Posterior cingulate gyrus (tissue), 11 donors: ENCODE data around the gene NRDC.
"Not testable (repeated sequence)": the region's sequence is repeated elsewhere in the genome, so short reads cannot be mapped to it uniquely, and the experiment has no call there.

Source experiments
- DNase-seq, 10 donors: peaks; one replicate each; pipeline versions ENCODE4 v3.0.0 to v3.0.0-alpha.2; 2020 to 2021; ENCODE audit warnings: mixed read lengths in 3 of 10
- intact Hi-C: fragments of 100-400 bp; cut with DNase I; formaldehyde crosslinking; loops from one replicate; pipeline ENCODE4 v1.15.1; 2023

NRDC gene

DNA sequence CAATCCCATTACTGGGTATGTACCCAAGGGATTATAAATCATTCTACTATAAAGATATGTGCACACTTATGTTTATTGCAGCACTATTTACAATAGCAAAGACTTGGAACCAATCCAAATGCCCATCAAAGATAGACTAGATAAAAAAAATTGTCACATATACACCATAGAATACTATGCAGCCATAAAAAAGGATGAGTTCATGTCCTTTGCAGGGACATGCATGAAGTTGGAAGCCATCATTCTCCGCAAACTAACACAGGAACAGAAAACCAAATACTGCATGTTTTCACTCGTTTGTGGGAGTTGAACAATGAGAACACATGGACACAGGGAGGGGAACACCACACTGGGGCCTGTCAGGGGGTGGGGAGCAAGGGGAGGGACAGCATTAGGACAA lies 16.2 kb upstream of the NRDC start:
- DNase-seq, intact Hi-C loops: not testable (repeated sequence)

DNA sequence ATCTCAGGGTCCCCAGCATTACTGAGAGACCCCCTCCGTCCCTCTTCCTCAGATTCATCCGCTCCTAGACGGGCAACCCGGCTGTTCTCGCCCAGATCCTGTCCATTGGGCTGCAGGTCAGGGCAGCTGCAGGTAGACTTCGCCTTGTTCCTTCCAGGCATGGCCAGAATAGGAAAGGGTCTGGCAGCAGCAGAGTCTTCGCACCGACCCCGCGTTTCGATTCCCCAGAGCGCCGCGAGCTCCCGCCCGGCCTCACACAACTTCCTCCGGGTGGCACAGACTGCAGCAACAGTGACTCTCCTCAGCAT lies 265 bp downstream of the NRDC start:
- intact Hi-C loops: loop anchor here (10.0 kb wide), 1 partner anchor 253 kb away; no protein-coding TSS in a partner anchor
- DNase-seq: peak in 1 of 10 donors; percentile 10

DNA sequence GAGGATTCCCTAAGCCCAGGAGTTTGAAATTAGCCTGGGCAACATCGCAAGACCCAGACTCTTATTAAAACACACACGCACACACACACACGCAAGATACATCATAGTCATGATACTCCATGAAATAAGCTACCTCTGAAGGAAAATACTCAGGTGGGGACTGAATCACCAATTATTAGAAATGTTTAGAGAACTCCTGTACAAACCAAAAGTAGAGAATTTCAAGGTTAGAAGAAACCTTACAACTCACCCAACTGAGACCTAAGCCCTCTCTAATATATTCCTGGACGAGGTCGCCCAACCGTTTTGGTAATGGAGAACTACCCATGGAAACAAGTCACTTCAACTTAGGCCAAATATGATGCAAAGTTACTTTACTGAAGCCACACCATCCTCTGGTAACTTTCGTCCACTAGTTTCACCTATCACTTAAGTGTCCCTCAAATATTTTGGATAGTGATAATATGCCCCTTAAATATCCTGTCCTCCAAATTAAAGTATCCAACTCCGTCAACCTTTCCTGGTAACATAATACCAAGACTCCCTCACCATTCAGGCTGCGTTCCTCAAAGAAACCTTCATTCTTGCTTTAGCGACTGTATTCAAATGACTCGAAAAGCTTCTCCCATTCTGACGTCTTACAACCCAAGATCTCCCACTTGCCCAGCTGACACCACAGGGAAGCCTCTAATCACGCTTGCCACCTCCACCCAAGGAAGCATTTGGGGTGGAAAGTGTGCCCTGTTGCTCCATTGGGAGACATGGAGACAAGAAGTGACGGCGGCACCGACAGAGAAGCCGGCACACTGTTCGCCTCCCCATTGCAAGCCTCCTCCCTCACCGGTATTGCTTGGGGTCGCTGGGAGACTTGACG lies 856 bp downstream of the NRDC start:
- intact Hi-C loops: loop anchor here (10.0 kb wide), 1 partner anchor 253 kb away; no protein-coding TSS in a partner anchor

DNA sequence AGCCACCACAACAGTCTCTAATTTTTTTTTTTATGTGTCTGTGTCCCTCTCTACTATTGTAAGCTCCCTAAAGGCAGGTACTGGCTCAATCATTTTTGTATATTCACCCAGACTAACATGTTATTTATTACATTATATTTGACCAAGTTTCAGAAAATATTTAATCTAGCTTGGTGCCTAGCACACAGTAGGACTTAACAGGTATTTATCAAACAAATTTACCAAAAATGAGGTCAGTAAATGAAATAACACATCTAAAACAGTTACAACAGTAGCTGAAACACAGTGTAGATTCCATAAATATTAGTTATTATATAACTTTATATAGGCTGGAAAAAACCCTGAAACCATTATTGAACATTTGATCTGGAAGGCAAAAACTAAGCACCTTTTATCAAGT lies 2.7 kb downstream of the NRDC start:
- no peak for DNase-seq
- intact Hi-C loops: loop anchor here (10.0 kb wide), 1 partner anchor 251 kb away; no protein-coding TSS in a partner anchor

More for the DNA sequence above, 856 bp downstream of the NRDC start:
- peak in 5 of 10 donors; percentile 5 to 74 (median 11) for DNase-seq

DNA sequence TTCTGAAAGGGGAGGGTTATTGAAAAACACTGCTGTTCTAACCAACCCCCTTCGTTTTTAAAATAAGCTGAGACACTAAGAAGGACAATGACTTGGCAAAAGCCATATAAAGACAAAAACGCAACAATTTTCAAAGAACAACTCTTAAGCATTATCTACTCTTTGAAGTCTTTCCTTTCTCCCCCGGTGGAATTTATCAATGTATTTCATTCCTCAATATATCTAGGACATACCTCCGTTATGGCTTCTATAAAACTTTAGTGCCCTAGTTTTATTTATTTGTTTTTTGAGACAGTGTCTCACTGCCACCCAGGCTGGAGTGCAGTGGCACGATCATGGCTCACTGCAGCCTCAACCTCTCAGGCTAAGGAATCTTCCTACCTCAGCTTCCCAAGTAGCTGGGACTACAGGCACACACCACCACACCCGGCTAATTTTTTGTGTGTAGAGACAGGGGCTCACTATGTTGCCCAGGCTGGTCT lies 3.2 kb downstream of the NRDC start:
- no peak for DNase-seq
- intact Hi-C loops: loop anchor here (10.0 kb wide), 1 partner anchor 251 kb away; no protein-coding TSS in a partner anchor

DNA sequence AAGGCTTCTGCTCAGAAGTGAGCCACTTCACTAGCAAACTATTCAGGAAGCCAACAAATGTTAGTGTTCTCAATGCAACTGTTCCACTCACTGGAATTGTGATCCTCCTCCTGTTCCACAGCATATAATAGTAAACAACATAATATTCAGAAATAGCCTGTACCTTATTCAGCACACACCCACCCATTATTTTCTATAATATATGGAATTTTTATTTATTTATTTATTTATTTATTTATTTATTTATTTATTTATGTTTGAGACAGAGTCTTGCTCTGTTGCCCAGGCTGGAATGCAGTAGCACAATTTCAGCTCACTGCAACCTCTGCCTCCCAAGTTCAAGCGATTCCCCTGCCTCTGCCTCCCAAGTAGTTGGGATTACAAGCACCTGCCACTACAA lies 5.3 kb downstream of the NRDC start:
- intact Hi-C loops: loop anchor here (10.0 kb wide), 1 partner anchor 248 kb away; no protein-coding TSS in a partner anchor
- not testable (repeated sequence) for DNase-seq

DNA sequence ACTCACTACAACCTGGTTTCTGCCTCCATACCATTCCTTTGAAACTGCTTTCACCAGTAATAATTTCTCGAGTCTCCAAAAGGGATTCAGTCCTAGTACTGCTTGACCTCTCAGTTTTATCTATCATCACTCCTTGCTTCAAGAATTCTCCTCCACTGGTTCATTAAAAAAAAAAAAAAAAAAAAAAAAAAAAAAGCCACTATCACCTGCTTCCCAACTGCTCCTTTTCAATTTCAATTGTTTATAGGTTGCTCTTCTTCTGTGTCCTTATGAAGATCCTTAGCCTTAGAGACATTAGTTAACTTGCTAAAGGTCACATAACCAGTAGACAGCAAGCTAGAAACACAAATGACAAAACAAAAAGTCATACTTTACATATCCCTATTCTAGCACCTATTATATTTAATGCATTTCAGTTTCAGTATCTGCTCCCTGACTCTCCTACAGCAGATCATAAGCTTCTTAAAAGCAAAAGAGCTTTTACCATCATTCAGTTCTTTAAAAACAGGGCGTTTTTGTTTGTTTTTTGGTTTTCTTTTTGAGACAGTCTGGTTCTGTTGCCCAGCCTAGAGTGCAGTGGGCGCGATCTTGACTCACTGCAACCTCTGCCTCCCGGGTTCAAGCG lies 7.1 kb downstream of the NRDC start:
- intact Hi-C loops: loop anchor here (10.0 kb wide), 1 partner anchor 247 kb away; no protein-coding TSS in a partner anchor

DNA sequence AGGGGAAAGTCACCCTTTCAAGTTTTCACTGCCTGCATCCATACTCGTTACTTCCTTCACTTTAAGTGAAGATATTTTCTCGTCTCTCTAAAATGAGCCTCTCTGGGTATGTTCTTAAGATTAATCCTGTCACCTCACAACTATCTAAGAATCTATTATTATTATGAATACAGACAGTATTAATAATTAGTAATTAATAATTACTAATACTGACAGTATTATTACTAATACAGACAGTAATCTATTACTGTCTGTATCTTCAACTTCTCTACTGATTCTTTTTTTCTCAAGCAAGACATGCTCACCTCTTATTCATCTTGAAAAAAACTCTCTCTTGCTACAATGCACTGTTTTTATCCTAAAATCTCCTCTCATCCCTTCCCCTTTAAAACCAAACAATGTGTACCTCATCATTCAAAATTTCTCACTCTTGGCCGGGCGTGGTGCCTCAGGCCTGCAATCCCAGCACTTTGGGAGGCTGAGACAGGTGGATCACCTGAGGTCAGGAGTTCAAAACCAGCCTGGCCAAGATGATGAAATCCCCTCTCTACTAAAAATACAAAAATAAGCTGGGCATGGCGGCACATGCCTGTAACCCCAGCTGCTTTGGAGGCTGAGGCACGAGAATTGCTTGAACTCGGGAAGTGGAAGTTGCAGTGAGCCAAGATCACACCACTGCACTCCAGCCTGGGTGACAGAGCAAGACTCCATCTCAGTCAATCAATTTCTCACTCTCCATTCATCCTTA lies 7.8 kb downstream of the NRDC start:
- intact Hi-C loops: loop anchor here (10.0 kb wide), 1 partner anchor 246 kb away; no protein-coding TSS in a partner anchor
- DNase-seq: no peak

More for the DNA sequence above, 7.1 kb downstream of the NRDC start:
- no peak for DNase-seq

DNA sequence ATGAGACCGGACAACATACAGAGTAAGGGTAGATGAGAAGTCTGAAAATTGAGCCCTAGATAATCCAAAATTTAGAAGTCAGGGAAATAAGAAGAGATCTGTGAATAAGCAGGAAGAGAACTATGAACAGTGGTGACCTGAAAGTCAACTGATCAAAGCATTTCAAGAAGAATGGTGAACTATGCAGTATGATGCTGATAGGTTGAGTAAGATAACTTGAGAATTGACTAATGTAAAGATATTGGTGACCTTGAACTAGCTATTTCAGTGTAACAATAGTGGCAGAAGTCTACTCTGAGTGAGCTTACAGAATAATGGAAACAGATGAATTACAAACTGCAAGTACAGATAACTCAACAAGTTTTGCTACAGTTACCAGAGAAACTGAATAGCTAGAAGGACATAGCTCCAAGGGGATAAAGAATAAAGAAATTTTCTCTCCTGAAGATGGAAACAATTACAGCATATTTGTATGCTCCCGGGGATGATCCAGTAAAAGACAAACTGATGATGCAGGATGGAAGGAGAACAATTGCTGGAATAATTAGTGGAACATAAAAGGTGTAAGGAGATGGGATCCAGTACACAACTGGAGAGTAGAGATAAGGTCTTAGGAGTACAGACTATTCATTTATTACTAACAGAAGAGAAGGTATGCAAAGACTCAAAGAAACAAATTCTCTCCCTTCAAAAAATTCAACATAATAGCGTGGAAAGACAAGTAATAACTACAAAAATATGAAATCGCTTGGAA lies 10.9 kb downstream of the NRDC start:
- DNase-seq: no peak
- intact Hi-C loops: no loop called here

DNA sequence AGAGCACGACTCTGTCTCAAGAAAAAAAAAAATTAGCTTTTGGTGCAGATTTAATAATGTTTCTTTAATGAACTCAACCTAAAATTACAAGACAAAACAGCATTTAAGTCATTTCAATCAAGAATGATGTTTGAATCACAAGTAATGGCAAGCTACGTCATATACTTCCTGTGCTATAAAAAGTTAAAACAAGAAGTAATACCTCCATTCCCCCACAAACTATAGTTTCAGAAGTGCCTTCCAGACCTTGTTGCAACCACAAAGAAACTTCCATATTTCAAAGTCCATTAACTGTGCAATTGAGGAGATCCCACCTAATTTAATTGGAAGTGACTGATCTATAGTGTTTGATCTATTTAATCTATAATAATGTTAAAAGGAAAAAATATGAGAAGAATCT lies 15.1 kb downstream of the NRDC start:
- no peak for DNase-seq
- intact Hi-C loops: no loop called here

DNA sequence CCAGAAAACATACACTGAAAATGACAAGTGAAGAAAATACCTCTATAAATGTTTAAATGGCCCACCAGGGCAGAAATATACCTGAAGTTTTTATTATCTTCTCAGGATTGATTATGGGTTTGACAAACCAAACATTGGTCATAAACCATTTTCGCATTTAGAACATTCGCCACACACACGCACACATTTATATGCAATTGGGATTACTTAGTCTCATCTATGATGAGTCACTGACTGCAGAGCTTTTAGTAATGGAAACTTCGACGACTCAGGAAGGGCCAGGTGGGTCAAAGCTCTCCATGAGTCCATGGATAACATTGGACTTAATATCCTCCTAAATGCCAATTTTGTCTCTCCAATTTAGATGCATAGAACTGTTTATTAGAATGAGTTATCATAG lies 16.9 kb downstream of the NRDC start:
- DNase-seq: no peak
- intact Hi-C loops: no loop called here

DNA sequence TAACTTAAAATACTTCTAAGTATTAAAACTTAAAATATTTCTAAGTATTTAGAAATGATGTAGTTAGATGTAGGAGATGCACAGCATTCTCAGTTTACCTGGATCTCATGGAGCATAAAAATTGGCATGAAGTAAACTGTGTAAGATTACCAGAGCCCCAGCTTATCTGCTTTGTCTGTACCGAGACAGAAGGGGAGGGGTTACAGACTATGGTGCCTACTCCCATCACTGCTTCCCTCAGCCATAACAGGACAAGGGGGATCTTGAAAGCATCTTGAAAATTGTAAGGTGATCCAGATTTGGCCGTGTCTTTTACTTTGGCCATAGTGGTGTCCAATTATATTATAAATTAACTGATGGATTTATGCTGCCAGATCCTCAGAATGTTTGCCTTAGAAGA lies 18.8 kb downstream of the NRDC start:
- intact Hi-C loops: no loop called here
- DNase-seq: no peak

DNA sequence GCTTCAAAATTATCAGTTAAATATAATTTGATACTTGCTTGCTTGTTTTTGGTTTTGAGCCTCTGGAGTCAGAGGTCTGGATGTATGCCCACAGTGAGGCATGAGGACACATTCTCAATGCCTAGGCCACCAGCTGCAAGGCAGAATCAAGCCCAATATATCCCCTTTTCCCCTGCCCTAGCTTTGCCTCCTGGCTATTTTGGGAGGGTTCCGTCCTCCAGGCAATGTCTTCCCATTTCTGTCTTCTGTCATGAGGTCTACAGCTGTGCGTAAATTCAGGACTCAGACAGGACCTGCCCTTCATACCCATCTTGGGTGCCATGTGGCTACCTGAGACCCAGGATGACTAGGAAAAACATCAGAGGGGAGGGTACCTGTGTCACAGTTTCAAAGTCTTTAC lies 19.2 kb downstream of the NRDC start:
- DNase-seq: no peak
- intact Hi-C loops: no loop called here

DNA sequence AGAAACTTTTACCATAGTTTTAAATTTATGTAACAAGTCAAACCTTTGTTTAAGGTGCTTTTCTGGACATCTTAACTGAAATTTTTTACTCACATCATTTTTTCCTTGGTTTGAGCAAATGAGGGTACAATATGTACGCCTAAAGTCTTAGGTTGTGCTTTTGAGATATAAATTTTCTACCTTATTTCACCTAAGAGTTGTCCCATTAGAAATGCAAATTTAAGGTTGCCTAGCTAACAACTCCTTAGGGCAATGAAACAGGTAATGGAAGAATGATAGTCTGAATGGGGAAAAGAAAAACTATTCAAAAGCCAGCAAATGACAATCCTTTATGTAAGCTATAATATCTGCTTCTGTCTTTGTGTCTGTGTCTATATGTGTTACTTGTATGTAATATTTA lies 19.6 kb downstream of the NRDC start:
- no peak for DNase-seq
- intact Hi-C loops: no loop called here

DNA sequence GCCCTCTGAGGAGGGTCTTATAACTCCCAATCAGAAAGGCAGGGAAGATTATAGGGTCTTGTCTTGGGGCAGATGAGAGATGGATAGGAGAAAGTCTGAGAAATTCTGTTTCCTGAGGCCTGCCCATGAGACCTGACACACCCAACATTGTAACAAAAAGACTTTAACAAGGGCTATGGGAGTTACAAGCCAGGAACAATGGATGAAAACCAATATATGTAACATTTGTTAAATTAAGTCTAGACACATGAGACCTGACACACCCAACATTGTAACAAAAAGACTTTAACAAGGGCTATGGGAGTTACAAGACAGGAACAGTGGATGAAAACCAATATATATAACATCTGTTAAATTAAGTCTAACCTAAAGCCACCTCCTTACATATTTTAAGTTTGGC lies 21.8 kb downstream of the NRDC start:
- intact Hi-C loops: no loop called here
- DNase-seq: no peak

DNA sequence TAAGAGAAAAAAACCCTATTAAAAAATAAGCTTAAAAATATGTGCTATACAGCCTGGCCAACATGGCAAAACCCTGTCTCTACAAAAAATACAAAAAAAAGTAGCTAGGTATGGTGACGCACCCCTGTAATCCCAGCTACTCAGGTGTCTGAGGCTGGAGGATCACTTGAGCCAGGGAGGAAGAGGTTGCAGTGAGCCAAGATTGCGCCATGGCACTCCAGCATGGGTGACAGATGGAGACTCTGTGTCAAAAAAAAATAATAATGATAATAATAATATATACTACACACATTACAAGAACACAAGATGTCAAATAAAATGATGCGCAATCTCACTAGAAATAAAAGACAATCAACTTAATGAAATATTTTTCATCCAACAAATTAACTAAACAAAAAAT lies 22.9 kb downstream of the NRDC start:
- intact Hi-C loops: no loop called here
- no peak for DNase-seq

DNA sequence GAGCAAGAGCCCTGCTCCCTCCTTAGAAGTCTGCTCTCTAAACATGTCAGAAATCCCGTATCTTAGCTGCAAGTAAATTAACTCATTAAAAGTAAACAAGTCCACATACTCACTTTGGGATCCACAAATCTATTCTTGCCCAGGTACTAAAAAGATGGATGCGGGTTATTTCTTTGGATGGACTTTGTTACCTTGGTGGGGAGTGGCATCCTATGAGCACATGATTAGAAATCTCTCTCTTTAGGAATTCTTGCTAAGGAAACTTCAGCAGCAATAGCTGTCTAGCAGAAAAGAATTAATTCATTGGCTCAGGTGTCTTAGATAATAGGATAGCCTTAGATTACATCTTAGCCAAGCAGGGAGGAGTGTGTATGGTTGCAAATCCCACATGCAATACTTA lies 25.2 kb downstream of the NRDC start:
- DNase-seq: no peak
- intact Hi-C loops: no loop called here

DNA sequence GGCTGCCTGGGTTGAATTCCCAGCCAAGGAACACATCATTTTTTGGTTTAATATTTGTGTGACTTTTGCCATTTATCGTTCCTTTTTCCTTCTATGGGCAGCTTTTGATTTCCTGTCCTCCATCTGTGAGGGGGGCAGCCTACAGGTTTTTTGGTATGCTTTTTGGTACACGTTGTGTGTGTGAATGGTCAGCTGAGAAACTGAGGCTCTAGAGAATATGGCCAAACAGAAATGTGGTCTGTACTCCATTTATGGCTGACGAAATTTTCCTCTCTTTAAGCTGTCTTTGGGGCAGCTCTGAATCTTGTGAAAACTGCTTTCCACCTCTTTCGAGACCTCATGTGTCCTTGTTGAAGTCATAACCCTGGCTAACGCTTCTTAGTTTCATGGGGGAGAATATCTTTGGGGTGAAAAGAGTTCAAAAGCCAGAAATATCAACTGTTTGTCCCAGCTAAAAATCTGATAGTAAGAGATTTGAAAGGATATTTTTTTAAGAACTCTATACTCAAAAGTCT lies 26.6 kb downstream of the NRDC start:
- intact Hi-C loops: no loop called here
- no peak for DNase-seq

DNA sequence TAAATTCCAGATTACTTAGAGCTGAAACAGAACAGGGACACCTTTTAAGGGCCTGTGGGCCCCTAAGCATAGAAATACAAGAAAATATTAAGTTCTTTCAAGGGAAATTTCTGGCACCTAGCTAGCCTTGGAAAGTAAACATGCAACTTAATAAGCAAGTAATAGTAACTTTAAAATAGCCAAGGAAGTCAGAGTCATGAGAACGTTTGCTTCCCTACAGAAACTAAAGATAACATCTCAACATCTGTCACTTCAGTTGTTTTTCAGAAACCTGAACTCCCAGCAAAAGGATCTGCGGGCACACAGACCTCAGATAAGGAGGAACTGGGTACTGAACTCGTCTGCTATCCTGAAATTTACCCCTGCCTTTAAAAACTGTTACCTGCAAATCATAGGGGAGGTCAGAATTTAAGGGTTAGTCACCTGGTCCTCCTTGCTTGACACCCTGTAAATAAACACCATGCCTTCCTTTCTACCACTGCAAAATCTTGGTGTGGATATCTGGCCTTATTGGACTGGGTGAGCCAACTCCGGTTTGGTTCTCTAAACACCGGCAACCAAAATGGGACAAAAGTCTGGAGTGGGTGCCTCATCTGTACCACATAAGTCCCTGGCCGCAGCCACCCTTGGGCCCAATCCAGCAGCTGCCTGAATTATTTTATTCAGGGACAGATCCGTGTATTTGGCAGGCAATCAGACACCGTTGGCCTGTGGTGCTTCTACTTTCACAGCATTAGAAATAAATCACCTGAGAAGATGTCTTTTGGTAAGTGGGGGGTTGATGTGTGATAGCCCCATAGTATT lies 27.9 kb downstream of the NRDC start:
- peak in 2 of 10 donors; percentile 12 to 13 for DNase-seq
- intact Hi-C loops: no loop called here
